ENCODE data around the gene NFYC. TPM values are rescaled to one million over a fixed set of nuclear protein-coding genes. Genes with fewer than 3 reads are reported as not detected.

Gene NFYC
- total RNA-seq, 2 experiments from 2014 or later = 71.1 to 91.2 TPM

- no peak overlapping the region for H3K27ac Mint-ChIP-seq
- ATAC-seq = no peak
- no peak for DNase-seq
- H3K36me3 Mint-ChIP-seq = peaks cover 5% of the 10 kb centered on the region
- H3K27me3 Mint-ChIP-seq = peaks cover 4% of the 10 kb centered on the region
- H3K4me1 Mint-ChIP-seq = no peaks in the 10 kb centered on the region
- CTCF ChIA-PET = interaction anchor here (1.9 kb wide), 1 partner anchor 9 kb away, joined by 6 read pairs; no protein-coding TSS in a partner anchor
- H3K4me3 Mint-ChIP-seq = no peak overlapping the region
- no peaks in the 10 kb centered on the region for H3K9me3 Mint-ChIP-seq (ENCODE audit: low read depth)
These were observed 12.1 kb upstream of the NFYC start for GRCh38 chr1:40679165-40679953.

- no peaks in the 10 kb centered on the region for H3K9me3 Mint-ChIP-seq (ENCODE audit: low read depth)
- H3K4me3 Mint-ChIP-seq = no peak overlapping the region
- CTCF ChIA-PET = interaction anchor here (1.4 kb wide), 1 partner anchor 11 kb away, joined by 5 read pairs; no protein-coding TSS in a partner anchor
- DNase-seq (no peak), ATAC-seq (no peak)
- H3K4me1 Mint-ChIP-seq = peaks cover 3% of the 10 kb centered on the region
- H3K27ac Mint-ChIP-seq = no peak overlapping the region
- H3K27me3 Mint-ChIP-seq = no peaks in the 10 kb centered on the region
- H3K36me3 Mint-ChIP-seq = peaks cover 24% of the 10 kb centered on the region
These were observed 6.8 kb upstream of the NFYC start for GRCh38 chr1:40684669-40685068.

GRCh38 chr1:40687059-40687458 is 4.4 kb upstream of the NFYC start:
- DNase-seq (no peak), ATAC-seq (no peak)
- Mint-ChIP-seq H3K27me3 (no peaks in the 10 kb centered on the region), H3K9me3 (ENCODE audit: low read depth) (no peaks in the 10 kb centered on the region), H3K36me3 (peaks cover 26% of the 10 kb centered on the region), H3K4me3 (no peak overlapping the region), H3K4me1 (peaks cover 16% of the 10 kb centered on the region), H3K27ac (no peak overlapping the region)
- CTCF ChIA-PET = interaction anchor here (1.0 to 6.5 kb wide), 3 partner anchors 8 to 17 kb away, joined by 3 to 27 read pairs (median 6); no protein-coding TSS in a partner anchor

- no peaks in the 10 kb centered on the region for H3K9me3 Mint-ChIP-seq (ENCODE audit: low read depth)
- H3K4me3 Mint-ChIP-seq = no peak overlapping the region
- CTCF ChIA-PET = interaction anchor here (1.0 to 6.5 kb wide), 3 partner anchors 8 to 18 kb away, joined by 3 to 27 read pairs (median 6); no protein-coding TSS in a partner anchor
- ATAC-seq = no peak
- H3K4me1 Mint-ChIP-seq = peaks cover 20% of the 10 kb centered on the region
- no peak for DNase-seq
- no peaks in the 10 kb centered on the region for H3K27me3 Mint-ChIP-seq
- H3K36me3 Mint-ChIP-seq = peaks cover 27% of the 10 kb centered on the region
- H3K27ac Mint-ChIP-seq = no peak overlapping the region
These were observed 3.8 kb upstream of the NFYC start for GRCh38 chr1:40687661-40688060.

- no peaks in the 10 kb centered on the region for H3K27me3 Mint-ChIP-seq
- no peak overlapping the region for H3K27ac Mint-ChIP-seq
- H3K9me3 Mint-ChIP-seq (ENCODE audit: low read depth) = no peaks in the 10 kb centered on the region
- peaks cover 41% of the 10 kb centered on the region for H3K4me1 Mint-ChIP-seq
- CTCF ChIA-PET = interaction anchor here (0.7 to 6.5 kb wide), 6 partner anchors 9 to 172 kb away, joined by 3 to 27 read pairs (median 4); partner anchors contain the start of gene CITED4
- ATAC-seq = no peak
- no peak overlapping the region for H3K4me3 Mint-ChIP-seq
- DNase-seq = no peak
- H3K36me3 Mint-ChIP-seq = peaks cover 28% of the 10 kb centered on the region
These were observed 1.8 kb upstream of the NFYC start for GRCh38 chr1:40689737-40690136.

- Mint-ChIP-seq H3K27me3 (no peaks in the 10 kb centered on the region), H3K9me3 (ENCODE audit: low read depth) (no peaks in the 10 kb centered on the region), H3K27ac (peak overlapping the region; percentile 90), H3K4me1 (peaks cover 48% of the 10 kb centered on the region), H3K36me3 (peaks cover 23% of the 10 kb centered on the region), H3K4me3 (peak overlapping the region; percentile 90)
- CTCF ChIA-PET = interaction anchor here (0.6 to 6.5 kb wide), 22 partner anchors 10 to 352 kb away, joined by 3 to 27 read pairs (median 4); no protein-coding TSS in a partner anchor
- ATAC-seq (no peak), DNase-seq (no peak)
These were observed 550 bp upstream of the NFYC start for GRCh38 chr1:40690771-40691537.

- ATAC-seq (no peak), DNase-seq (no peak)
- Mint-ChIP-seq H3K4me1 (peaks cover 63% of the 10 kb centered on the region), H3K27me3 (no peaks in the 10 kb centered on the region), H3K4me3 (peak overlapping the region; percentile 90), H3K36me3 (peaks cover 25% of the 10 kb centered on the region), H3K9me3 (ENCODE audit: low read depth) (no peaks in the 10 kb centered on the region), H3K27ac (peak overlapping the region; percentile 90)
- CTCF ChIA-PET = interaction anchor here (0.9 to 6.5 kb wide), 11 partner anchors 15 to 354 kb away, joined by 3 to 27 read pairs (median 5); no protein-coding TSS in a partner anchor
These were observed 958 bp downstream of the NFYC start for GRCh38 chr1:40692429-40692895.

GRCh38 chr1:40693425-40693824 is 1.9 kb downstream of the NFYC start:
- CTCF ChIA-PET = interaction anchor here (0.8 to 6.5 kb wide), 7 partner anchors 10 to 156 kb away, joined by 3 to 27 read pairs (median 3); no protein-coding TSS in a partner anchor
- Mint-ChIP-seq H3K27me3 (no peaks in the 10 kb centered on the region), H3K27ac (peak overlapping the region; percentile 90), H3K36me3 (peaks cover 25% of the 10 kb centered on the region), H3K9me3 (ENCODE audit: low read depth) (no peaks in the 10 kb centered on the region), H3K4me3 (peak overlapping the region; percentile 90), H3K4me1 (peaks cover 70% of the 10 kb centered on the region)
- DNase-seq (no peak), ATAC-seq (no peak)

- DNase-seq = no peak
- peaks cover 78% of the 10 kb centered on the region for H3K4me1 Mint-ChIP-seq
- ATAC-seq = peak; percentile 6
- H3K4me3 Mint-ChIP-seq = peak overlapping the region; percentile 90
- CTCF ChIA-PET = interaction anchor here (0.8 to 1.1 kb wide), 3 partner anchors 9 to 155 kb away, joined by 3 read pairs; no protein-coding TSS in a partner anchor
- peak overlapping the region; percentile 90 for H3K27ac Mint-ChIP-seq
- H3K9me3 Mint-ChIP-seq (ENCODE audit: low read depth) = no peaks in the 10 kb centered on the region
- peaks cover 32% of the 10 kb centered on the region for H3K36me3 Mint-ChIP-seq
- H3K27me3 Mint-ChIP-seq = no peaks in the 10 kb centered on the region
These were observed 2.9 kb downstream of the NFYC start for GRCh38 chr1:40694353-40694874.

- H3K9me3 Mint-ChIP-seq (ENCODE audit: low read depth) = no peaks in the 10 kb centered on the region
- CTCF ChIA-PET = no interaction called here
- peak overlapping the region; percentile 12 for H3K27ac Mint-ChIP-seq
These were observed 4.8 kb downstream of the NFYC start for GRCh38 chr1:40696294-40696693.

GRCh38 chr1:40697436-40697835 is 5.9 kb downstream of the NFYC start:
- Mint-ChIP-seq H3K4me1 (peaks cover 81% of the 10 kb centered on the region), H3K27me3 (no peaks in the 10 kb centered on the region), H3K9me3 (ENCODE audit: low read depth) (no peaks in the 10 kb centered on the region), H3K27ac (peak overlapping the region; percentile 20), H3K36me3 (peaks cover 36% of the 10 kb centered on the region), H3K4me3 (peak overlapping the region; percentile 6)
- no peak for DNase-seq
- CTCF ChIA-PET = interaction anchor here (0.9 to 1.6 kb wide), 2 partner anchors 10 to 23 kb away, joined by 3 read pairs; no protein-coding TSS in a partner anchor
- no peak for ATAC-seq

More at GRCh38 chr1:40696294-40696693, 4.8 kb downstream of the NFYC start:
- no peak for ATAC-seq
- peaks cover 77% of the 10 kb centered on the region for H3K4me1 Mint-ChIP-seq
- no peak for DNase-seq
- no peaks in the 10 kb centered on the region for H3K27me3 Mint-ChIP-seq
- H3K36me3 Mint-ChIP-seq = peaks cover 33% of the 10 kb centered on the region
- no peak overlapping the region for H3K4me3 Mint-ChIP-seq

GRCh38 chr1:40699787-40700186 is 8.3 kb downstream of the NFYC start:
- ATAC-seq (peak; percentile 73), DNase-seq (peak; percentile 44)
- H3K27me3 Mint-ChIP-seq = no peaks in the 10 kb centered on the region
- peaks cover 42% of the 10 kb centered on the region for H3K36me3 Mint-ChIP-seq
- CTCF ChIA-PET = interaction anchor here (0.9 to 1.4 kb wide), 2 partner anchors 8 to 12 kb away, joined by 3 to 4 read pairs; partner anchors contain the start of gene NFYC
- peak overlapping the region; percentile 91 for H3K27ac Mint-ChIP-seq
- H3K4me3 Mint-ChIP-seq = no peak overlapping the region
- no peaks in the 10 kb centered on the region for H3K9me3 Mint-ChIP-seq (ENCODE audit: low read depth)
- H3K4me1 Mint-ChIP-seq = peaks cover 70% of the 10 kb centered on the region

All from activated CD8-positive, alpha-beta memory T cell treated with anti-CD3 and anti-CD28 coated beads, Interleukin-2, amount 10 ng/mL, durations not matched to agents 7 days and 5 days (primary cell).